Ovary (tissue), 3 donors: ENCODE data around the gene TPO.

ENCODE experiments used
- EP300 ChIP-seq: sonication (generic); formaldehyde crosslinking; IDR thresholded peaks from one replicate; pipeline ENCODE4 v1.6.1; 2017; ENCODE audit warnings: antibody characterized with exemption
- POLR2A ChIP-seq: fragments of 450-650 bp; IDR thresholded peaks from one replicate; pipeline ENCODE4 v1.6.1; 2017; ENCODE audit warnings: antibody characterized with exemption, mild to moderate bottlenecking, moderate library complexity
- TF ChIP-seq, protein P1 (sequence below), 3 donors: fragments of 450-650 bp in 2 of 3; fragments of 200-600 bp in 1 of 3; IDR thresholded peaks; one replicate each; pipeline versions ENCODE4 v1.5.1 to v1.8.0; 2016 to 2022; ENCODE audit warnings: antibody characterized with exemption in 3 of 3, mild to moderate bottlenecking in 1 of 3
- donor health status: DM: no; HTN: no; CAD: no.

DNA sequence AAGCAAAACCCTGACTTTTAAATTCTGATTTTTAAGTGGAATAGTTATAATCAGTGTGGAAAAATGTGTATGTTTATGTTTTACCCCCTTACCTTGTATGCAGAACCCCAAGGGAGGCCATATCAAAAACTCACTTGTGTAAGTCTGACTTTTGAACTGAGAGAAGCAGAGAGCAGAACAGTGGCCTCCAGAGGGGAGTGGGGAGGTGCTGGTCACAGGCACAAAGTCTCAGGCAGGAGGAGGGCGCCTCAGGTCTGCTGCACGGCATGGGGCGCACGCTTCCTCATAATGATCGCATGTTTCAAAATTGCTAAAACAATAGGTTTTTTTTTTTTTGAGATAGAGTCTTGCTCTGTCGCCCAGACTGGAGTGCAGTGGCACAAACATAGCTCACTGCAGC is 127.8 kb downstream of the TPO start:
- TF ChIP-seq, protein P1, sequence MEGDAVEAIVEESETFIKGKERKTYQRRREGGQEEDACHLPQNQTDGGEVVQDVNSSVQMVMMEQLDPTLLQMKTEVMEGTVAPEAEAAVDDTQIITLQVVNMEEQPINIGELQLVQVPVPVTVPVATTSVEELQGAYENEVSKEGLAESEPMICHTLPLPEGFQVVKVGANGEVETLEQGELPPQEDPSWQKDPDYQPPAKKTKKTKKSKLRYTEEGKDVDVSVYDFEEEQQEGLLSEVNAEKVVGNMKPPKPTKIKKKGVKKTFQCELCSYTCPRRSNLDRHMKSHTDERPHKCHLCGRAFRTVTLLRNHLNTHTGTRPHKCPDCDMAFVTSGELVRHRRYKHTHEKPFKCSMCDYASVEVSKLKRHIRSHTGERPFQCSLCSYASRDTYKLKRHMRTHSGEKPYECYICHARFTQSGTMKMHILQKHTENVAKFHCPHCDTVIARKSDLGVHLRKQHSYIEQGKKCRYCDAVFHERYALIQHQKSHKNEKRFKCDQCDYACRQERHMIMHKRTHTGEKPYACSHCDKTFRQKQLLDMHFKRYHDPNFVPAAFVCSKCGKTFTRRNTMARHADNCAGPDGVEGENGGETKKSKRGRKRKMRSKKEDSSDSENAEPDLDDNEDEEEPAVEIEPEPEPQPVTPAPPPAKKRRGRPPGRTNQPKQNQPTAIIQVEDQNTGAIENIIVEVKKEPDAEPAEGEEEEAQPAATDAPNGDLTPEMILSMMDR (IDR thresholded peaks at IDR 0.05) = no peak
- TF ChIP-seq POLR2A = no peak
- no peak for TF ChIP-seq EP300
